Astrocyte (in vitro differentiated cells and primary cell): ENCODE measurements around the gene ELAVL3.

Experiments
- EZH2 ChIP-seq: IDR thresholded peaks from 2 replicates; pipeline ENCODE4 v1.6.1; 2012; ENCODE audit warnings: mild to moderate bottlenecking, low read length, inconsistent platforms; ENCODE audit not compliant: insufficient read depth
- TF ChIP-seq, protein P1 (sequence below): IDR thresholded peaks from 2 replicates; pipeline ENCODE4 v1.5.1; 2011; ENCODE audit warnings: low read depth, mild to moderate bottlenecking, inconsistent platforms, low read length, moderate library complexity; ENCODE audit not compliant: insufficient read depth

DNA sequence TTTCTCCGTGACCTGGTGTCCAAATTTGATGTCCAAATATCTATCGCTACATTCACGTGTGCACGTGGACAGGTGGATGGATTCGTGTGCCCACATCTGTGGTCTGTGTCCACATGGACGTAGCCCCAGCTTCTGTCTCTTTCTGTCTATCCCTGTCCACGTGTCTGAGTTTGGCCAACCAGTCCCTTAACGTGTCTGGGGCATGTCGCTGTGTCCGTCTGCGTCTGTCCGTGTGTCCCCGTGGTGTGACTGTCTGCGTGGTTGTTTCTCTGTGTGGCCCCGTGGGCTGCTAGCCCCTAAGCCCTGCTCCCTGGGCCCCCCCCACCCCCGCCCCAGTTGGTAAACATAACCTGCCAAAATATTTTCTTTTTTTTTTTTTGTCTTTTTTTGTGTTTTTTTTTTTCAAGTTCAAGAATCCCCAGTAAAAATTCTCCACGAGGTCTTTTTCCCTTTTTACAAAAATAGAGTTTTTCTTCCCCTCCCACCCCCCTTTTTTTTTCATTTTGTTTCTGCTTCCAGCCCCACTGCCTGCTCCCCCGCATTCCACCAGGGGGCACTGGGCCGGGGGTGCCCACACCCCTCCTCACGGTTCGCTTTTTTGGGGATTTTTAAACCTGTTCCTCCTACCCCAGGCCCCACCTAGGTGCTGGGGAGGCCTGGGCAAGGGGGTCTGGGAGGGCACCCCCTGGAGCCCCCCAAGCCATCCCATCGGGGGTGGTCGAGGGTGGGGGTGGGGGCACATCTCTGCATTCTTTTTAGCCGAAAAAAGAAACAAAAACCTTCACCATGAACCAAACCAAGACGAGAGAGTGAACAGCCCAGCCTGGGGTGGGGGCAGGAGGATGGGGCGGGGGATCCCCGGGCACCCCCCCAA, 27.1 kb downstream of the ELAVL3 start:
- TF ChIP-seq, protein P1, sequence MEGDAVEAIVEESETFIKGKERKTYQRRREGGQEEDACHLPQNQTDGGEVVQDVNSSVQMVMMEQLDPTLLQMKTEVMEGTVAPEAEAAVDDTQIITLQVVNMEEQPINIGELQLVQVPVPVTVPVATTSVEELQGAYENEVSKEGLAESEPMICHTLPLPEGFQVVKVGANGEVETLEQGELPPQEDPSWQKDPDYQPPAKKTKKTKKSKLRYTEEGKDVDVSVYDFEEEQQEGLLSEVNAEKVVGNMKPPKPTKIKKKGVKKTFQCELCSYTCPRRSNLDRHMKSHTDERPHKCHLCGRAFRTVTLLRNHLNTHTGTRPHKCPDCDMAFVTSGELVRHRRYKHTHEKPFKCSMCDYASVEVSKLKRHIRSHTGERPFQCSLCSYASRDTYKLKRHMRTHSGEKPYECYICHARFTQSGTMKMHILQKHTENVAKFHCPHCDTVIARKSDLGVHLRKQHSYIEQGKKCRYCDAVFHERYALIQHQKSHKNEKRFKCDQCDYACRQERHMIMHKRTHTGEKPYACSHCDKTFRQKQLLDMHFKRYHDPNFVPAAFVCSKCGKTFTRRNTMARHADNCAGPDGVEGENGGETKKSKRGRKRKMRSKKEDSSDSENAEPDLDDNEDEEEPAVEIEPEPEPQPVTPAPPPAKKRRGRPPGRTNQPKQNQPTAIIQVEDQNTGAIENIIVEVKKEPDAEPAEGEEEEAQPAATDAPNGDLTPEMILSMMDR, result no peak
- no peak for TF ChIP-seq EZH2
